PC-3 (cell line): Measurements from ENCODE around the gene LRCH4. TPM values are rescaled to one million over a fixed set of nuclear protein-coding genes. Genes with fewer than 3 reads are reported as not detected.

ENCODE experiments used
- ATAC-seq: fragments of 200-7000 bp; cut with Tn5 transposase; 2 replicates; pipeline ENCODE4 v1.9.1; 2020; ENCODE audit warnings: mild to moderate bottlenecking, moderate library complexity
- BruUV-seq: library from RNA; stranded (reverse); fragments of 400-500 nt; replicated peaks from 2 replicates; lab custom pipeline; 2021; lab: Mats Ljungman, UMichigan
- CTCF ChIA-PET: fragments of 300-600 bp; sonication (Branson Sonifier 250); formaldehyde crosslinking; loops from one replicate; lab custom pipeline; 2022; ENCODE audit warnings: antibody characterized with exemption; lab: Charles Lee
- POLR2A ChIA-PET: fragments of 300-600 bp; sonication (Branson Sonifier 250); formaldehyde crosslinking; loops from one replicate; lab custom pipeline; 2022; ENCODE audit warnings: antibody characterized with exemption; ENCODE audit not compliant: unreplicated experiment; lab: Charles Lee
- DNase-seq: peaks from one replicate; pipeline ENCODE4 v3.0.0-alpha.2; 2015
- H2AFZ ChIP-seq: fragments of 300-600 bp; sonication (generic); 2 replicates; pipeline ENCODE4 v1.6.0; 2016; ENCODE audit warnings: antibody characterized with exemption, low read length
- H3F3A ChIP-seq: fragments of 300-600 bp; sonication (generic); one replicate; pipeline ENCODE4 v1.6.0; 2017; ENCODE audit warnings: antibody characterized with exemption, low read length, control low read depth, mild to moderate bottlenecking; ENCODE audit not compliant: unreplicated experiment
- H3K27ac ChIP-seq: fragments of 300-600 bp; sonication (generic); 2 replicates; pipeline ENCODE4 v1.5.1; 2016; ENCODE audit warnings: mild to moderate bottlenecking, low read length
- H3K27me3 ChIP-seq: fragments of 300-600 bp; sonication (generic); 2 replicates; pipeline ENCODE4 v1.6.1; 2016; ENCODE audit warnings: low read length, mixed read lengths
- H3K36me3 ChIP-seq: fragments of 300-600 bp; sonication (generic); 2 replicates; pipeline ENCODE4 v1.6.1; 2016; ENCODE audit warnings: low read depth, mixed run types, low read length, mixed read lengths
- H3K4me1 ChIP-seq: fragments of 300-600 bp; sonication (generic); 2 replicates; pipeline ENCODE4 v1.5.1; 2016; ENCODE audit warnings: low read length; ENCODE audit not compliant: insufficient read depth
- H3K4me2 ChIP-seq: fragments of 300-600 bp; sonication (generic); 2 replicates; pipeline ENCODE4 v1.6.0; 2016; ENCODE audit warnings: low read length
- H3K4me3 ChIP-seq: fragments of 300-600 bp; sonication (generic); 2 replicates; pipeline ENCODE4 v1.5.1; 2016; ENCODE audit warnings: mild to moderate bottlenecking, low read length, mixed read lengths
- H3K79me2 ChIP-seq: fragments of 300-600 bp; sonication (generic); 2 replicates; pipeline ENCODE4 v1.6.1; 2017; ENCODE audit warnings: low read length, mixed read lengths
- H3K9ac ChIP-seq: fragments of 300-600 bp; sonication (generic); 2 replicates; pipeline ENCODE4 v1.6.0; 2016; ENCODE audit warnings: mild to moderate bottlenecking, low read length
- H3K9me2 ChIP-seq: fragments of 300-600 bp; sonication (generic); replicated peaks from 2 replicates; pipeline ENCODE4 v1.6.1; 2016; ENCODE audit warnings: mixed run types, low read length, mixed read lengths
- H3K9me3 ChIP-seq: fragments of 300-600 bp; sonication (generic); 2 replicates; pipeline ENCODE4 v1.6.1; 2016; ENCODE audit warnings: low read length, mixed read lengths
- H4K20me1 ChIP-seq: fragments of 300-600 bp; sonication (generic); 2 replicates; pipeline ENCODE4 v1.6.1; 2016; ENCODE audit warnings: low read length, mixed read lengths
- EZH2 ChIP-seq: fragments of 300-600 bp; sonication (generic); IDR thresholded peaks from one replicate; pipeline ENCODE4 v1.6.1; 2017; ENCODE audit warnings: antibody characterized with exemption, mild to moderate bottlenecking, low read length; ENCODE audit not compliant: unreplicated experiment
- EZH2phosphoT487 ChIP-seq: fragments of 300-600 bp; sonication (generic); IDR thresholded peaks from 2 replicates; pipeline ENCODE4 v1.6.1; 2018; ENCODE audit warnings: mild to moderate bottlenecking, antibody characterized with exemption, low read length, borderline replicate concordance
- intact Hi-C: fragments of 100-400 bp; cut with micrococcal nuclease; formaldehyde crosslinking; loops from 2 replicates; pipeline ENCODE4 v1.9.0; 2023
- total RNA-seq: library from RNA; depleted of rRNA; stranded (reverse); fragments of >200 nt; gene quantifications from 2 replicates; pipeline ENCODE4 v1.2.3, GENCODE V29; 2014
- TF ChIP-seq, protein P1 (sequence below): fragments of 300-600 bp; sonication (generic); conservative IDR thresholded peaks from 2 replicates; pipeline ENCODE4 v1.5.1; 2017; ENCODE audit warnings: antibody characterized with exemption, low read depth, mild to moderate bottlenecking, low read length

LRCH4 gene
- total RNA-seq, 1 experiment from 2014 or later = 15.6 TPM

DNA sequence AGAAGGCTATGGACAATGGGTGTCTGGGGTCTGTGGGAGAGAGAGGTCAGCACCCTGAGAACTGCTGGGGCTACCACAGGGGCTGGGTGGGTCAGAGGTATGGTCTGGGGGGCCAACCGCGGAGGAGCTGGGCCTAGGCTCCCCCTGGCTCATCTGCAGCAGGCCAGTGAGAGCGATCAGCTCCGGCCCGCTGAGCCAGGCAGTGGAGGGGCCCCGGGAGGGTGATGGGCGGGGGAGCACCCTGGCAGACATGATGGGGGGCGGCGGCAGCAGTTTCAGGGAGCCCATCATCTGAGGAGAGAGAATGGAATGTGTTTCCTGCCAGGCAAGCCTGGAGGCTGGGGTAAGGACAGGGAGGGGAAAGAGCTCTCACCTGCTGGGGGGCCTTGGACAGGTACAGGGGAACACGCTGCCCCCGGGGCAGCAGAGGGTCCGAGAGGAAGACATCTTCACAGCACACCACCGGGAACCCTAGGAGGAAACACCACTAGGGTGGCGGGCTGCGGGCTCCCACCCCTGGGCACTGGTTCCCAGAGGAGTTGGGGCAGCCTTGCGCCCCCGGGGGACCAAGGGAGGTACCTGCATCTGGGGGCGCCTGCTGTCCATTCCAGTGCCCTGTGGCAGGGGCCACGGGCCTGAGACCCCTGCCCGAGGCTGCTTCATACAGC lies 13.5 kb downstream of the LRCH4 start:
- no peaks in the 10 kb centered on the region for H4K20me1 ChIP-seq
- no peak overlapping the region for H3K4me2 ChIP-seq
- no peaks in the 10 kb centered on the region for H3F3A ChIP-seq
- no peak for ATAC-seq
- H2AFZ ChIP-seq = no peak overlapping the region
- no peaks in the 10 kb centered on the region; the same call in 1 of the 2 replicates for H3K4me1 ChIP-seq
- no peaks in the 10 kb centered on the region for H3K36me3 ChIP-seq
- no peaks in the 10 kb centered on the region for H3K27me3 ChIP-seq
- no peaks in the 10 kb centered on the region for H3K9me2 ChIP-seq
- no TSS peak for BruUV-seq
- no peak overlapping the region for H3K27ac ChIP-seq
- intact Hi-C loops = no loop called here
- no peak overlapping the region for H3K4me3 ChIP-seq
- DNase-seq = no peak
- POLR2A ChIA-PET = no interaction called here
- CTCF ChIA-PET = interaction anchor here (0.5 kb wide), 2 partner anchors 65 to 91 kb away, joined by 3 to 6 read pairs; no protein-coding TSS in a partner anchor
- H3K79me2 ChIP-seq = no peaks in the 10 kb centered on the region
- H3K9me3 ChIP-seq = no peaks in the 10 kb centered on the region
- no peak overlapping the region for H3K9ac ChIP-seq
- TF ChIP-seq, protein P1, sequence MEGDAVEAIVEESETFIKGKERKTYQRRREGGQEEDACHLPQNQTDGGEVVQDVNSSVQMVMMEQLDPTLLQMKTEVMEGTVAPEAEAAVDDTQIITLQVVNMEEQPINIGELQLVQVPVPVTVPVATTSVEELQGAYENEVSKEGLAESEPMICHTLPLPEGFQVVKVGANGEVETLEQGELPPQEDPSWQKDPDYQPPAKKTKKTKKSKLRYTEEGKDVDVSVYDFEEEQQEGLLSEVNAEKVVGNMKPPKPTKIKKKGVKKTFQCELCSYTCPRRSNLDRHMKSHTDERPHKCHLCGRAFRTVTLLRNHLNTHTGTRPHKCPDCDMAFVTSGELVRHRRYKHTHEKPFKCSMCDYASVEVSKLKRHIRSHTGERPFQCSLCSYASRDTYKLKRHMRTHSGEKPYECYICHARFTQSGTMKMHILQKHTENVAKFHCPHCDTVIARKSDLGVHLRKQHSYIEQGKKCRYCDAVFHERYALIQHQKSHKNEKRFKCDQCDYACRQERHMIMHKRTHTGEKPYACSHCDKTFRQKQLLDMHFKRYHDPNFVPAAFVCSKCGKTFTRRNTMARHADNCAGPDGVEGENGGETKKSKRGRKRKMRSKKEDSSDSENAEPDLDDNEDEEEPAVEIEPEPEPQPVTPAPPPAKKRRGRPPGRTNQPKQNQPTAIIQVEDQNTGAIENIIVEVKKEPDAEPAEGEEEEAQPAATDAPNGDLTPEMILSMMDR = no peak
- TF ChIP-seq EZH2phosphoT487 (no peak), EZH2 (no peak)

GRCh38 chr7:100571829-100572116 lies 14.2 kb downstream of the LRCH4 start:
- no TSS peak for BruUV-seq
- TF ChIP-seq EZH2phosphoT487 (no peak), EZH2 (no peak)
- TF ChIP-seq, protein P1 = no peak
- H2AFZ ChIP-seq = no peak overlapping the region
- DNase-seq = no peak
- no peak overlapping the region for H3K9ac ChIP-seq
- H3K36me3 ChIP-seq = no peaks in the 10 kb centered on the region
- ATAC-seq = no peak
- no peaks in the 10 kb centered on the region for H3F3A ChIP-seq
- no peak overlapping the region for H3K27ac ChIP-seq
- intact Hi-C loops = no loop called here
- no peaks in the 10 kb centered on the region for H3K9me2 ChIP-seq
- H3K4me3 ChIP-seq = no peak overlapping the region
- H3K27me3 ChIP-seq = no peaks in the 10 kb centered on the region
- ChIA-PET CTCF (no interaction called here), POLR2A (interaction anchor here (0.9 kb wide), 1 partner anchor 13 kb away, joined by 3 read pairs; no protein-coding TSS in a partner anchor)
- no peaks in the 10 kb centered on the region for H4K20me1 ChIP-seq
- no peaks in the 10 kb centered on the region for H3K79me2 ChIP-seq
- H3K4me1 ChIP-seq = no peaks in the 10 kb centered on the region; the same call in 1 of the 2 replicates
- H3K9me3 ChIP-seq = no peaks in the 10 kb centered on the region
- H3K4me2 ChIP-seq = no peak overlapping the region
